ENCODE data around the gene TUBA4A. TPM values are rescaled to one million over a fixed set of nuclear protein-coding genes. Genes with fewer than 3 reads are reported as not detected.

TUBA4A gene
- total and polyA plus RNA-seq, 3 donors from 2014 or later: 27.0 to 90.0 (median 47.6) TPM

DNA sequence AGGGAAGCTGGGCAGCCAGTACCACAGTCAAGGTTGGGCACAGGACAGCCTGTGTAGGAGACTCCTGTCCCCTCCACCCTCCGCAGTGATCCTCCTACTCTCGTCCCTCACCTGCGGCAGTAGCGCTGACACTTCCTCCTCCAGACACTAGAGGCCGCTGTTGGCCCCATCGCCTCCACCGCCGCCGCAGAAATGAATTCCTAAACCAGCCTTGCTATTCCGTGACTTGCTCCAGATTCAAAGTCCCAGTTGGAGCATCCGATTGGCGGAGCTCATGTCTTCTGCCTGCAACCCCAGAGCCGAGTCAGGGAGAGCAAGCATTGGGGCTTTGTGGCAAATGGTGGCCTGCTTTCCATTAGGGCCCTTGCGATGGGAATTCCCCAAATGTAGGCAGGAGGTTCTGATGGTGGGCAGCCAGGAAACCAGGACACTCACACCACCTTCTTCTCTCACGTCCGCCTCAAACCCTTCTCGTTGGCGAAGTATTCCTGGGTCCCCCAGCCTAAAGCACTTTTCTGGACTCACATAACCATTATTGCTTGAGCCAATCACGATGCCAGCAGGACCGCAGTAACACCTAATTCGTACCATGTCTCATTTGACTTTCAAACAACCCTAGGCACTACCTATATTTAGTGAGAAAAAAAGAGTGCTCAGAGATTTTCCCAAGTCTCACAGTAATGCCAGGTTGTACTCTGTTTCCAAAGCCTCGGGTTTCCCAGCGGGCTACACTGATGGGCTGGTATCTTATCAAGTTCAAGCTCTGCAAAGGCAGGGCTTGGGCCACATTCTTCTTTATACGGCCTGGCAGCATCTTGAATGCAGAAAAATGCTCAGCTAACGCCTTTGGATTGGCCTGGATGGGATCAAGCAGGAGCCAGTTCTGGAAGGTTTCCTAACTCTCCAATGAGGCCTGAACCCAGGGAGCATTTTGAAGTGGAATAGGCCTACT is 24.3 kb upstream of the TUBA4A start:
- peak overlapping the region in 1 of 2 donors; percentile 34 for H3K4me3 ChIP-seq
- H3K27ac ChIP-seq: peak overlapping the region; percentile 99 to 100
- WGBS, 2 donors: 20 to 25% methylated on average over 17 to 25 of the region's 25 CpGs
- H3K9me3 ChIP-seq: no peaks in the 10 kb centered on the region
- peak; percentile 89 for DNase-seq
- peaks cover 29% of the 10 kb centered on the region for H3K4me1 ChIP-seq
- intact Hi-C loops (cut with DNase I; ENCODE audit: low total_unique reads): no loop called here
- no peaks in the 10 kb centered on the region for H3K27me3 ChIP-seq
- TF ChIP-seq POLR2A (IDR thresholded peaks at IDR 0.05): no peak
- TF ChIP-seq, protein P1, sequence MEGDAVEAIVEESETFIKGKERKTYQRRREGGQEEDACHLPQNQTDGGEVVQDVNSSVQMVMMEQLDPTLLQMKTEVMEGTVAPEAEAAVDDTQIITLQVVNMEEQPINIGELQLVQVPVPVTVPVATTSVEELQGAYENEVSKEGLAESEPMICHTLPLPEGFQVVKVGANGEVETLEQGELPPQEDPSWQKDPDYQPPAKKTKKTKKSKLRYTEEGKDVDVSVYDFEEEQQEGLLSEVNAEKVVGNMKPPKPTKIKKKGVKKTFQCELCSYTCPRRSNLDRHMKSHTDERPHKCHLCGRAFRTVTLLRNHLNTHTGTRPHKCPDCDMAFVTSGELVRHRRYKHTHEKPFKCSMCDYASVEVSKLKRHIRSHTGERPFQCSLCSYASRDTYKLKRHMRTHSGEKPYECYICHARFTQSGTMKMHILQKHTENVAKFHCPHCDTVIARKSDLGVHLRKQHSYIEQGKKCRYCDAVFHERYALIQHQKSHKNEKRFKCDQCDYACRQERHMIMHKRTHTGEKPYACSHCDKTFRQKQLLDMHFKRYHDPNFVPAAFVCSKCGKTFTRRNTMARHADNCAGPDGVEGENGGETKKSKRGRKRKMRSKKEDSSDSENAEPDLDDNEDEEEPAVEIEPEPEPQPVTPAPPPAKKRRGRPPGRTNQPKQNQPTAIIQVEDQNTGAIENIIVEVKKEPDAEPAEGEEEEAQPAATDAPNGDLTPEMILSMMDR (IDR thresholded peaks at IDR 0.05): peak; percentile 94 to 98 (median 94)
- no peaks in the 10 kb centered on the region for H3K36me3 ChIP-seq (ENCODE audit: low read depth, missing control alignments)

DNA sequence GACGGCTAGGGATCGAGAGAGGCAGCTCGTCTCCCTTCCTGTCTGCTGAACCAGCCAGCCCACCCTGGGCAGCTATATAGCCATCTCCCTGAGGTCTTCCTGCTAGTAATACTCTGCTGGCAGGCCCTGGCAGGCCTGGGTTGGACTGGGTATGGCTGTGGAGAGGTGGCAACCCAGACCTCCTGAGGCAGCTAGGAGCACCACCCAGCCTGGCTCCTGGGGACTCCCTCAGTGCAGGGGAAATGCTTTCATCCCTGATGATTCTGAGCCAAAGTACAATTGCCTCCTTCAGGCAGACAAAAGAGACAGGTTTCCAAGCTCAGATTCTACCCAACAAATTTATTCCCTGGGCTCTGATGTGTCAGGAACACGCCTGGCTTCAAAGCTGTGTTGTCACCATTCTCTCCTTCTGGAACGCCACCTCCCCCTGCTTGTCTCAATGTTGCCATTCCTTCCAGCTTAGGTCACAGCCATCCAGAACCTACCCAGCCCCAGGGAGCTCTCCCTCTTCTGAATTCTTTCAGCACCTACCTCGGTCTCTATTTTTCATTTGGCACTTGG is 20.7 kb upstream of the TUBA4A start:
- no peaks in the 10 kb centered on the region for H3K27me3 ChIP-seq
- H3K36me3 ChIP-seq (ENCODE audit: low read depth, missing control alignments): no peaks in the 10 kb centered on the region
- peak; percentile 80 for DNase-seq
- WGBS, 2 donors: 45 to 55% methylated on average over 6 of the region's 6 CpGs
- intact Hi-C loops (cut with DNase I; ENCODE audit: low total_unique reads): no loop called here
- TF ChIP-seq, protein P1 (IDR thresholded peaks at IDR 0.05): no peak
- no peak for TF ChIP-seq POLR2A (IDR thresholded peaks at IDR 0.05)
- H3K27ac ChIP-seq: peak overlapping the region; percentile 14 to 64
- H3K9me3 ChIP-seq: no peaks in the 10 kb centered on the region
- H3K4me3 ChIP-seq: no peak overlapping the region
- peaks cover 21% of the 10 kb centered on the region for H3K4me1 ChIP-seq

- DNase-seq: no peak
- Histone ChIP-seq H3K27ac (peak overlapping the region; percentile 14 to 64), H3K9me3 (no peaks in the 10 kb centered on the region), H3K36me3 (ENCODE audit: low read depth, missing control alignments) (no peaks in the 10 kb centered on the region), H3K4me1 (peaks cover 21% of the 10 kb centered on the region), H3K27me3 (no peaks in the 10 kb centered on the region), H3K4me3 (no peak overlapping the region)
- TF ChIP-seq, protein P1 (IDR thresholded peaks at IDR 0.05): no peak
- TF ChIP-seq POLR2A (IDR thresholded peaks at IDR 0.05): no peak
- WGBS, 2 donors: 84% methylated on average over 3 of the region's 3 CpGs
- intact Hi-C loops (cut with DNase I; ENCODE audit: low total_unique reads): no loop called here
These were observed 20.2 kb upstream of the TUBA4A start for GRCh38 chr2:219273937-219274336.

DNA sequence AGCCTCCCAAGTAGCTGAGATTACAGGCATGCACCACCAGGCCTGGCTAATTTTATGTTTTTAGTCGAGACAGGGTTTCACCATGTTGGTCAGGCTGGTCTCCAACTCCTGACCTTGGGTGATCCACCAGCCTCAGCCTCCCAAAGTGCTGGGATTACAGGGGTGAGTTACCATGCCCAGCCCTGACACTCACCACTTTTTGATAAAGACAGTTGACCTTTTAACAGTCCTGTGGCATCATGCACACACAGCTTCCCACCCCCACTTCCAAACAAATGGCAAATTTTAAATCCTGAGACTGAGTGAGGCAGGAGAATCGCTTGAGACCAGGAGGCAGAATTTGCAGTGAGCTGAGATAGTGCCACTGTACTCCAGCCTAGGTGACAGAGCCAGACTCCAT is 19.3 kb upstream of the TUBA4A start:
- intact Hi-C loops (cut with DNase I; ENCODE audit: low total_unique reads): no loop called here
- TF ChIP-seq POLR2A (IDR thresholded peaks at IDR 0.05): no peak
- TF ChIP-seq, protein P1 (IDR thresholded peaks at IDR 0.05): no peak
- H3K27ac ChIP-seq: no peak overlapping the region
- no peak for DNase-seq
- WGBS, 2 donors: 70 to 75% methylated on average over 2 of the region's 2 CpGs
- no peak overlapping the region for H3K4me3 ChIP-seq
- no peaks in the 10 kb centered on the region for H3K27me3 ChIP-seq
- H3K9me3 ChIP-seq: no peaks in the 10 kb centered on the region
- no peaks in the 10 kb centered on the region for H3K36me3 ChIP-seq (ENCODE audit: low read depth, missing control alignments)
- peaks cover 11% of the 10 kb centered on the region for H3K4me1 ChIP-seq

Measured in testis (tissue), 3 donors.